ENCODE data around the gene SPRYD4.

GRCh38 chr12:56469007-56469930 is 891 bp downstream of the SPRYD4 start:
- TF ChIP-seq CTCF (conservative IDR thresholded peaks at IDR 0.05; ENCODE audit: low read length) (no peak), EZH2phosphoT487 (IDR thresholded peaks at IDR 0.05; ENCODE audit: borderline replicate concordance) (no peak)

Measured in Loucy (cell line).